Measurements from ENCODE around the gene ANKRA2.

DNA sequence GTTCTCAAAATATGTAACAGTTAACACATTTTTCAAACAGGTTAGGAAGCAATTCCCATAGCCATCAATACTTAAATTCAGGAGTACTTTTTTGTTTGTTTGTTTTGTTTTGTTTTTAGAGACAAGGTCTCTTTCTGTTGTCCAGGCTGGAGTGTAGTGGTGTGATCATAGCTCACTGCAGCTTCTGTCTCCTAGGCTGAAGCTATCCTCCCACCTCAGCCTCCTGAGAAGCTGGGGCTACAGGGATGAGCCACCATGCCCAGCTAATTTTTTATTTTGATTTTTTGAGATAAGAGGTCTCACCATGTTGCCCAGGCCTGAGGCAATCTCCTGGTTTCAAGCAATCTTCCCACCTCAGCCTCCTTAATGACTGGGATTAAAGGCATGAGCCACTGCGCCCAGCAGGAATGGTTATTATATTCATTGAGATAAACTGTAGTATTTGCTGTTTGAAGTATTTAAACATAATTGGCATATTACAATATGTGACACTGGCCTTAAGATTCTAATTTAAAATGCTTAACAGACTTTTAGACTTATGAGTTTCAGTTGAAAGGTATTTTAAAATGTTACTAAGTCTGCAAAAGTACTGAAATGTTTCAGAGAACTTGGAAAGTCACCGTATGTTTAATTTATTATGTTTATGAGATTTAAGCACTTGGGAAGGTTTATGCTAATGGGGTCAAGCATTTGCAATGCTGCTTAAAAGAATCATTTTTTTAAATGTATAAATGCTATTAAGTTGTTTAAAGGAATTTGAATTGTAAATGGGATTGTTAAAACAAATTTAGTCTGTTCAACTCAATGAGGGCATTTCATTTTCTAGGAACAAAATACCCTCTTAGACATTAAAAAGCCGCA lies 17.1 kb upstream of the ANKRA2 start:
- TF ChIP-seq, protein P1, sequence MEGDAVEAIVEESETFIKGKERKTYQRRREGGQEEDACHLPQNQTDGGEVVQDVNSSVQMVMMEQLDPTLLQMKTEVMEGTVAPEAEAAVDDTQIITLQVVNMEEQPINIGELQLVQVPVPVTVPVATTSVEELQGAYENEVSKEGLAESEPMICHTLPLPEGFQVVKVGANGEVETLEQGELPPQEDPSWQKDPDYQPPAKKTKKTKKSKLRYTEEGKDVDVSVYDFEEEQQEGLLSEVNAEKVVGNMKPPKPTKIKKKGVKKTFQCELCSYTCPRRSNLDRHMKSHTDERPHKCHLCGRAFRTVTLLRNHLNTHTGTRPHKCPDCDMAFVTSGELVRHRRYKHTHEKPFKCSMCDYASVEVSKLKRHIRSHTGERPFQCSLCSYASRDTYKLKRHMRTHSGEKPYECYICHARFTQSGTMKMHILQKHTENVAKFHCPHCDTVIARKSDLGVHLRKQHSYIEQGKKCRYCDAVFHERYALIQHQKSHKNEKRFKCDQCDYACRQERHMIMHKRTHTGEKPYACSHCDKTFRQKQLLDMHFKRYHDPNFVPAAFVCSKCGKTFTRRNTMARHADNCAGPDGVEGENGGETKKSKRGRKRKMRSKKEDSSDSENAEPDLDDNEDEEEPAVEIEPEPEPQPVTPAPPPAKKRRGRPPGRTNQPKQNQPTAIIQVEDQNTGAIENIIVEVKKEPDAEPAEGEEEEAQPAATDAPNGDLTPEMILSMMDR (IDR thresholded peaks at IDR 0.05), result no peak
- no peak for TF ChIP-seq POLR2A (IDR thresholded peaks at IDR 0.05)
